ENCODE measurements around the gene TSTD1. TPM values are rescaled to one million over a fixed set of nuclear protein-coding genes. Genes with fewer than 3 reads are reported as not detected.

Gene TSTD1, protein sequence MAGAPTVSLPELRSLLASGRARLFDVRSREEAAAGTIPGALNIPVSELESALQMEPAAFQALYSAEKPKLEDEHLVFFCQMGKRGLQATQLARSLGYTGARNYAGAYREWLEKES
- total RNA-seq (100 to 1,000 TPM; 100 to 108 TPM), polyA plus RNA-seq (100 to 1,000 TPM; 342 to 508 (median 412) TPM), total RNA-seq (17.5 to 33.8 (median 24.6) reads per million in 6 experiments)

DNA sequence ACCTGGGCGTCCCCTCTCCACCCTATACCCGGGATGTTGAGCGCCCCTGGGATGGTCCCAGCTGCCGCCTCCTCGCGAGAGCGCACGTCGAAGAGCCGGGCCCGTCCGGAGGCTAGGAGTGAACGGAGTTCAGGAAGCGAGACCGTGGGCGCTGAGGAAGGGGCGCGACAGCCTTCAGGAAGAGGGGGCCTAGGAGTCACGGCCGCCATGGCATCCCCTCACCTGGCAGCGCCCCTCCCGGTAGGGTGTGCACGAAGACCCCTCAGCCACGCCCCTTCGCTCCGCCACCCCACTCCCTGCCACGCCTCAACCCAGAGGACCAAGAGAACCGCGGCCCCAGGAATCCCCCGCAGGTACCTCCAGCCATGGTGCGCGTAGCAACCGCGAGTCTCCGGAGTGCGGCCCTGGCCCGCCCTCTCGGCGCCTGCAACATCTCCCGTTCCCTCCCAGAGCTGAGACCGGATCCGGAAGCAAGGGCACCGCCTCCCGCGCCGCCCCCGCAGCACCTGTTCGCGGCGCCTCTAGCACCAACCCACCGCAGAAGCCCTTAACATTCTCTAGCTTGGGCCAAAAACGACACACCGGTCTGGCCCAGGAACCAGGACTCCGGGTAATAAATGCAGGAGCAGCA, at the start of gene TSTD1:
Gene TSTD1 (minus strand): TSS at position 442 of the 631 bp plus-strand sequence. CDS start 75 bp downstream, at position 367.
- peaks cover 4 to 46% (median 18%) of the 10 kb centered on the region in 3 donors for H3K36me3 Mint-ChIP-seq
- H3K27me3 Mint-ChIP-seq: no peaks in the 10 kb centered on the region
- peak within 1 kb of the TSS; percentile 89 to 97 (median 94) for H3K4me3 Mint-ChIP-seq
- peak within 1 kb of the TSS; percentile 87 to 98 (median 96) for H3K27ac Mint-ChIP-seq
- H3K9me3 Mint-ChIP-seq: no peaks in the 10 kb centered on the region
- ATAC-seq: peak; percentile 89 to 91
- POLR2A ChIA-PET: interaction anchor here (0.6 to 15.7 kb wide), 18 partner anchors 8 to 244 kb away, joined by 3 to 429 read pairs (median 6); partner anchors contain the start of genes ARHGAP30, DEDD, F11R and KLHDC9
- DNase-seq: peak; percentile 77 to 91 (median 88)
- H3K4me1 Mint-ChIP-seq: peaks cover 19 to 71% (median 47%) of the 10 kb centered on the region in 4 donors

DNA sequence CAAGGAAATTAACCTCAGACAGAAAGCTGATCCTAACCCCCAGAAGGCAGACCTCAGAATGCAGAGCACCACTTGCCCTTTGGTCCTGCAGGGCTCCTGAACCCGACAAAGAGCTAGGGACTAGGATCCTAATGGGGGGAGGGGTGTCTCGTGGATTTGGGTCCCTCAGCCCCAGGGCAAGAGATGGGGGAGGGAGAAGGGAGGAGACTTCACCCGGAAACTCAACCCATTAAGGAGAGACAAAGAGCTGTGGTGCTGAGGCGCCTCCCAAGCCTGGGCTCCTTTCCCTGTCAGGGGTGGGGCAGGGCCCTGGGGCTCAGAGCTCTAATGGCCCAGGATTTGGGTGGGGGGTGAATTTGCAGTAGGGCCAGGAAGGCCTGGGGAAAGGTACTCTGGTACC, 47.7 kb upstream of the TSTD1 start:
- Mint-ChIP-seq H3K9me3 (no peaks in the 10 kb centered on the region), H3K27me3 (peaks cover 0 to 2% (median 0%) of the 10 kb centered on the region in 5 donors), H3K27ac (no peak overlapping the region), H3K4me1 (peaks cover 9 to 14% (median 10%) of the 10 kb centered on the region in 4 donors), H3K4me3 (no peak overlapping the region), H3K36me3 (no peaks in the 10 kb centered on the region)
- POLR2A ChIA-PET: interaction anchor here (1.2 to 1.6 kb wide), 2 partner anchors 10 to 17 kb away, joined by 5 read pairs; partner anchors contain the start of gene ARHGAP30
- ATAC-seq (no peak), DNase-seq (no peak)

DNA sequence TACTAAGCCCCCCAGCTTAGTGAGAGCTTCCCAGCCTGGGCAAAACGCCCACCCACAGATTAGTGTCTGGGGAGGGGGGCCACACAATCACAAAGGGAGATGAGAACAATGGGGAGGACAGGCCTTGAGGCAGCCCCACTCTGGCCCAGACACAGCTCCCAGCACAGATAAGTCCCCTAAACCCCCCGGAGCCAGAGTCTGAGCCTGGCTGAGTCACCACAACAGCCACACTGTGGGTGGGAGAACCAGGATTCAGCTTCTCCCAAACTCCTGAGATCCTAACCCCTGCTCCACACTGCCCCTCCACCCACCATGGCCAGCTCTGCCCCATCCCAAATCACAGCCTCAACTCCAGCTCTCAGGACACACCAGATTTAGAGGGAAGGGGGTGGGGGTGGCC, 46.4 kb upstream of the TSTD1 start:
- Mint-ChIP-seq H3K27me3 (peaks cover 0 to 2% (median 0%) of the 10 kb centered on the region in 5 donors), H3K4me3 (no peak overlapping the region), H3K27ac (no peak overlapping the region), H3K4me1 (peaks cover 0 to 5% (median 4%) of the 10 kb centered on the region in 4 donors), H3K9me3 (no peaks in the 10 kb centered on the region), H3K36me3 (no peaks in the 10 kb centered on the region)
- POLR2A ChIA-PET: no interaction called here
- DNase-seq: no peak
- no peak for ATAC-seq

GRCh38 chr1:161084597-161084988, 45.8 kb upstream of the TSTD1 start:
- ATAC-seq (no peak), DNase-seq (no peak)
- POLR2A ChIA-PET: interaction anchor here (0.6 kb wide), 1 partner anchor 84 kb away, joined by 3 read pairs; no protein-coding TSS in a partner anchor
- Mint-ChIP-seq H3K36me3 (no peaks in the 10 kb centered on the region), H3K27ac (peak overlapping the region in 1 of 10 donors; percentile 56), H3K9me3 (no peaks in the 10 kb centered on the region), H3K4me3 (no peak overlapping the region), H3K4me1 (peaks cover 0 to 6% (median under 1%) of the 10 kb centered on the region in 4 donors), H3K27me3 (peaks cover 0 to 2% (median 0%) of the 10 kb centered on the region in 5 donors)

DNA sequence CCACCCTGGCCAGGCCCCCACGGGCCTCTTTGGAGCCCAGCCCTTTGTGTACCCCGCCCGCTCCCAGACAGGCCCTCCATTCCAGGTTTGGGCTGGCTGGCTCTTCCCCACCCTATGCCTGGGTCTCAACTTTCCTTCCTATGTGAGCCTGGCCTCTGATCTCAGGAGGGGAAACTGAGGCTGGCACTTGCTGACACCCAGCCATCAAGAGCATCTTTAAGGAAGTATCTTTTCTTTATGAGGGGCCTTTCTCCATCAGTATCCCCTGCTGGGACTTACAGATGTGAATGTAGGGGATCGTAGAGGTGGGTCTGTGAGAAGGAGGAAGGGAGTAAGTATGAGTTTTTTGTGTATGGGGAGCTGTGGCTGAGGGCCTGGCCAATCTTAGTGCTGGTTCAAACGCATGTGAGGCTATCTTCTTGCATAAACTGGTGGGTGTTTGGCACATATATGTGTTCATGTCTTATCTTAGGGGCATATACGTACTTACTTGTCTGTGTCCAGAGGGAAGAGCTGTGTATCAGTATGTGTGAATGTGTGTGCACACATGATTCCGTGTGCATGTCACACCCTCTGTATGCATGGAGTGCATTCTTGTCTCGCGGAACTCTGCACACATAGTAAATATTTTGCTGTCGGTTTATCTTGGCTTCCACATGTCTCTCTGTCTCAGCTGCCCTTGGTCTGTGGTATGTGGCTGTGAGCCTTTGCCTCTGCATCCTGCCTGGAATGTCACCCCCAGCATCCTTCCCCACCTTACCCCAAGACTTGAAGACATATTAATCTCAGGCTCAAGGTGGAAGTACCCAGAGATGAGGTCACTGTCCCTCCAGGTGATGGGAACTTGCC, 45.2 kb upstream of the TSTD1 start:
- POLR2A ChIA-PET: interaction anchor here (0.6 to 1.0 kb wide), 2 partner anchors 10 to 85 kb away, joined by 3 read pairs; no protein-coding TSS in a partner anchor
- H3K27ac Mint-ChIP-seq: peak overlapping the region in 1 of 10 donors; percentile 56
- H3K36me3 Mint-ChIP-seq: no peaks in the 10 kb centered on the region
- H3K9me3 Mint-ChIP-seq: no peaks in the 10 kb centered on the region
- H3K4me3 Mint-ChIP-seq: no peak overlapping the region
- peaks cover 0 to 6% (median under 1%) of the 10 kb centered on the region in 4 donors for H3K4me1 Mint-ChIP-seq
- DNase-seq (no peak), ATAC-seq (no peak)
- H3K27me3 Mint-ChIP-seq: peaks cover 0 to 2% (median 0%) of the 10 kb centered on the region in 5 donors

DNA sequence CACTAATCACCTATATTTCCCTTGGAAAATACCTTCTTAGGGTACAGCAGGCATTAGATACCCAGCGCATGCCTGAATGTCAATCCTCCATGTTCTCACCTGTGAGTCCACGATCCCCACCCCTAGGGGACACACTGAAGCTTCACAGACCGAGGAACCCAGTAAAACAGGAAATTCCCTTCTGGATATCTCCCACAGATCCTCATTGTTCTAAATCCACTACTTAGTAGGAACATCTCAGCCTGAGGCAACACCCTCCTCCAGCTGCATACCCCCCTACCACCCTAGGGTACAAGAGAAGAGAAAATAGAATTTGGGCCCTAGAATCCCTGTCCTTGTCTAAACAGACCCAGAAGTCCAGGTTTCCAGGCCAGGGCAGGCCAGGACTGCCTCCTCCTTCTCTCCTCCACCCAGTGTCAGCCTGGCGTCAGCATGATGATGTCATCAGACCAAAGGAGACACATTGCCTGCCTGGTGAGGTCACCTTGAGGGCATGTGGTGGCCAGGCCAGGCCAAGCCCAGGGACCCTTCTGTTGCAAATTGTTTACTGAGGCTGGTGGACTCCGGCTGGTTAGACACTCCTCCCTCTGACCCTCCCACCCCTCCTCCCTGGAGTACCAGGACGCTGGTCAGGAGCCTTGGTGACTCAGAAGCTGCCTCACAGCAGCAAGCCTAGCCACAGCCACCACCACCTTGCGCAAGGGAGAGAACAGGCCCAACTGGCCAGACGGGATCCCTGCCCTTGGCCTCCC, 44.4 kb upstream of the TSTD1 start:
- POLR2A ChIA-PET: interaction anchor here (1.0 kb wide), 1 partner anchor 11 kb away, joined by 3 read pairs; no protein-coding TSS in a partner anchor
- H3K27ac Mint-ChIP-seq: no peak overlapping the region
- no peak for ATAC-seq
- peaks cover 0 to 2% (median 0%) of the 10 kb centered on the region in 5 donors for H3K27me3 Mint-ChIP-seq
- H3K4me1 Mint-ChIP-seq: peaks cover 0 to 6% (median 0%) of the 10 kb centered on the region in 4 donors
- H3K9me3 Mint-ChIP-seq: no peaks in the 10 kb centered on the region
- H3K36me3 Mint-ChIP-seq: no peaks in the 10 kb centered on the region
- no peak for DNase-seq
- no peak overlapping the region for H3K4me3 Mint-ChIP-seq

GRCh38 chr1:161082483-161082882, 43.7 kb upstream of the TSTD1 start:
- POLR2A ChIA-PET: interaction anchor here (0.5 to 1.1 kb wide), 2 partner anchors 12 to 91 kb away, joined by 3 to 5 read pairs; no protein-coding TSS in a partner anchor
- H3K27me3 Mint-ChIP-seq: peaks cover 0 to 2% (median 0%) of the 10 kb centered on the region in 5 donors
- H3K9me3 Mint-ChIP-seq: no peaks in the 10 kb centered on the region
- DNase-seq (no peak), ATAC-seq (no peak)
- H3K27ac Mint-ChIP-seq: peak overlapping the region in 1 of 10 donors; percentile 57
- no peaks in the 10 kb centered on the region for H3K36me3 Mint-ChIP-seq
- H3K4me3 Mint-ChIP-seq: no peak overlapping the region
- H3K4me1 Mint-ChIP-seq: peaks cover 0 to 6% (median 0%) of the 10 kb centered on the region in 4 donors

- DNase-seq: no peak
- Mint-ChIP-seq H3K4me3 (no peak overlapping the region), H3K27ac (no peak overlapping the region), H3K9me3 (no peaks in the 10 kb centered on the region), H3K4me1 (peaks cover 0 to 7% (median 0%) of the 10 kb centered on the region in 4 donors), H3K36me3 (no peaks in the 10 kb centered on the region), H3K27me3 (peaks cover 0 to 2% (median 0%) of the 10 kb centered on the region in 5 donors)
- no peak for ATAC-seq
- POLR2A ChIA-PET: interaction anchor here (1.1 kb wide), 1 partner anchor 13 kb away, joined by 3 read pairs; no protein-coding TSS in a partner anchor
Observed at GRCh38 chr1:161081519-161081918, 42.8 kb upstream of the TSTD1 start.

- peaks cover 0 to 8% (median 0%) of the 10 kb centered on the region in 4 donors for H3K4me1 Mint-ChIP-seq
- ATAC-seq: no peak
- no peaks in the 10 kb centered on the region for H3K36me3 Mint-ChIP-seq
- peak overlapping the region in 1 of 10 donors; percentile 16 for H3K4me3 Mint-ChIP-seq
- POLR2A ChIA-PET: no interaction called here
- H3K9me3 Mint-ChIP-seq: no peaks in the 10 kb centered on the region
- no peaks in the 10 kb centered on the region for H3K27me3 Mint-ChIP-seq
- no peak for DNase-seq
- peak overlapping the region in 3 of 10 donors; percentile 2 to 64 (median 13) for H3K27ac Mint-ChIP-seq
Observed at GRCh38 chr1:161080441-161081405, 42.0 kb upstream of the TSTD1 start.

DNA sequence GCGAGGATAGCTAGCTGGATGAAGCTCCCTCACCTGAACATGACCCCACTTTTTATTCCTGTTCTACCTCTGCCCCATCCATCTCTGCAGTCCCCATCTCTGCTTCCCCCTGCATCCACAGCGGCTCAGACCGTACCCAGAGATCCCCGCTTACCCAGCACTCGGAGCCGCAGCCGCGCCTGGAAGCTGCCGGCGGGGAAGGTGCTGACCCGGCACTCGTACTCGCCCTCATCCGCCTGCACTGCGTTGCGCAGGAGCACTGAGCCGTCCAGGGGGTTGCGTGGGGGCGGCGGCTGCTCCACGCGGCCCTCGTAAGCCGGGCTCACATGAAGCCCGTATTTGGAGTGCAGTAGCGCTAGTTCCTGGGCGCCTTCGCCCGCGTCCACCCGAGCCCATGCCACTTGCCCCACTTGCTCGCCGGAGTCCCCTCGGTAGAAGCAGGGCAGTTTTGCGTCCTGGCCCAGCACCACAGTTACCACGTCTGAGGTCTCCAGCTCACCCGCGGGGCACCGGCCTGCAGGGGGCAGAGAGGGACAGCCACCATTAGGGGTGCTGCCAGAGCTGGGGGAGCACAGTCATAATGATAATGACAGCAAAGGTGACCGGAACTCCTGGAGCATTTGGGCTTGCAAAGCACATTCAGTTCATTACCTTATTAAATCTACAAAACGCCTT, 40.8 kb upstream of the TSTD1 start:
- no peak overlapping the region for H3K4me3 Mint-ChIP-seq
- ATAC-seq (no peak), DNase-seq (peak in 1 of 10 donors; percentile 32)
- POLR2A ChIA-PET: interaction anchor here (0.8 to 0.9 kb wide), 3 partner anchors 10 to 18 kb away, joined by 3 read pairs; partner anchors contain the start of genes ARHGAP30 and KLHDC9
- no peaks in the 10 kb centered on the region for H3K27me3 Mint-ChIP-seq
- H3K36me3 Mint-ChIP-seq: no peaks in the 10 kb centered on the region
- no peaks in the 10 kb centered on the region for H3K9me3 Mint-ChIP-seq
- H3K4me1 Mint-ChIP-seq: peaks cover 0 to 8% (median 1%) of the 10 kb centered on the region in 4 donors
- H3K27ac Mint-ChIP-seq: no peak overlapping the region

All from naive thymus-derived CD8-positive, alpha-beta T cell (primary cell).